Hippocampal formation (tissue), 2 donors: ENCODE results near the gene ZNF300.
"Not testable (repeated sequence)": the region's sequence is repeated elsewhere in the genome, so short reads cannot be mapped to it uniquely, and the experiment has no call there.

Experiments used
- DNase-seq, 2 donors: peaks; one replicate each; lab custom pipeline; 2025; lab: John Stamatoyannopoulos, UW

Gene ZNF300

GRCh38 chr5:150845185-150845859 is 59.5 kb downstream of the ZNF300 start:
- not testable (repeated sequence) for DNase-seq
